B cell (primary cell): ENCODE results near the gene ALOX15. TPM values are rescaled to one million over a fixed set of nuclear protein-coding genes. Genes with fewer than 3 reads are reported as not detected.

Experiments used
- ATAC-seq: fragments of 200-7000 bp; cut with Tn5 transposase; one replicate; pipeline ENCODE4 v1.10.0; 2021; ENCODE audit warnings: low read depth, mild to moderate bottlenecking, moderate number of reproducible peaks, moderate library complexity
- CTCF ChIA-PET: fragments of 350-600 bp; sonication (Branson Sonifier 250); formaldehyde crosslinking; loops from one replicate; lab custom pipeline; 2021; ENCODE audit warnings: antibody characterized with exemption, inconsistent platforms; lab: Charles Lee
- POLR2A ChIA-PET: fragments of 350-600 bp; sonication (Branson Sonifier 250); formaldehyde crosslinking; loops from one replicate; lab custom pipeline; 2021; ENCODE audit warnings: antibody characterized with exemption; lab: Charles Lee
- DNase-seq: peaks from one replicate; pipeline ENCODE4 v3.0.0; 2013
- H2AFZ ChIP-seq: 2 replicates; pipeline ENCODE4 v1.6.1; 2012; ENCODE audit warnings: mild to moderate bottlenecking, low read depth, low read length; ENCODE audit not compliant: insufficient read depth, poor library complexity, severe bottlenecking
- H3K27ac ChIP-seq, 2 donors: 1 replicate in 1 of 2; 2 replicates in 1 of 2; pipeline ENCODE4 v1.5.1; 2012 to 2013; ENCODE audit warnings: low read length in 2 of 2, mild to moderate bottlenecking in 2 of 2, moderate library complexity in 1 of 2
- H3K27me3 ChIP-seq, 4 experiments: fragments of 200-600 bp in 1 of 4; sonication (generic) in 1 of 4; replicated peaks in 1 of 4; 1 replicate in 2 of 4; 2 replicates in 2 of 4; pipeline versions ENCODE4 v1.6.1 to v1.7.0; 2013 to 2016; ENCODE audit warnings: low read length in 3 of 4, mild to moderate bottlenecking in 2 of 4, mixed read lengths in 1 of 4, moderate library complexity in 1 of 4; ENCODE audit not compliant: insufficient read depth in 4 of 4, control insufficient read depth in 3 of 4; ENCODE audit errors: control extremely low read depth in 1 of 4
- H3K36me3 ChIP-seq, 2 experiments: replicated peaks in 1 of 2; 1 replicate in 1 of 2; 2 replicates in 1 of 2; pipeline versions ENCODE4 v1.6.1 to v1.7.1; 2013; ENCODE audit warnings: low read length in 1 of 2; ENCODE audit not compliant: insufficient read depth in 2 of 2, control insufficient read depth in 1 of 2; ENCODE audit errors: control extremely low read depth in 1 of 2, extremely low read depth in 1 of 2
- H3K4me1 ChIP-seq, 2 donors: fragments of 200-600 bp in 1 of 2; sonication (generic) in 1 of 2; 1 replicate in 1 of 2; 2 replicates in 1 of 2; pipeline versions ENCODE4 v1.5.1 to v1.6.1; 2013 to 2017; ENCODE audit warnings: low read length in 2 of 2; ENCODE audit not compliant: control insufficient read depth in 2 of 2, insufficient read depth in 2 of 2
- H3K4me2 ChIP-seq: replicated peaks from 2 replicates; pipeline ENCODE3; 2012; ENCODE audit warnings: mild to moderate bottlenecking, low read depth, low read length; ENCODE audit not compliant: poor library complexity, severe bottlenecking
- H3K4me3 ChIP-seq, 5 experiments: fragments of 200-600 bp in 1 of 5; sonication (generic) in 1 of 5; 1 replicate in 3 of 5; 2 replicates in 2 of 5; pipeline versions ENCODE4 v1.5.1 to v1.7.0; 2011 to 2016; ENCODE audit warnings: low read length in 4 of 5, mild to moderate bottlenecking in 4 of 5, low read depth in 2 of 5, control low read depth in 1 of 5, moderate library complexity in 1 of 5; ENCODE audit not compliant: insufficient read depth in 1 of 5; ENCODE audit errors: control extremely low read depth in 1 of 5, extremely low read depth in 1 of 5
- H3K79me2 ChIP-seq: fragments of 200-600 bp; sonication (generic); one replicate; pipeline ENCODE4 v1.6.0; 2016; ENCODE audit warnings: low read length; ENCODE audit not compliant: control insufficient read depth, insufficient read depth
- H3K9ac ChIP-seq: fragments of 200-600 bp; sonication (generic); 2 replicates; pipeline ENCODE4 v1.6.1; 2017; ENCODE audit warnings: mild to moderate bottlenecking, low read length, moderate library complexity
- H3K9me3 ChIP-seq, 3 donors: one replicate each; pipeline versions ENCODE4 v1.6.1 to v1.7.1; 2013; ENCODE audit warnings: low read length in 2 of 3; ENCODE audit not compliant: control insufficient read depth in 2 of 3, insufficient read depth in 1 of 3; ENCODE audit errors: control extremely low read depth in 1 of 3
- H4K20me1 ChIP-seq: 2 replicates; pipeline ENCODE4 v1.6.0; 2012; ENCODE audit warnings: mild to moderate bottlenecking, low read length; ENCODE audit not compliant: insufficient read depth, control insufficient read depth, poor library complexity, severe bottlenecking
- H3K27ac Mint-ChIP-seq: one replicate; pipeline ENCODE4 v1.8.0; 2021; ENCODE audit warnings: mixed read lengths
- H3K27me3 Mint-ChIP-seq: one replicate; pipeline ENCODE4 v1.8.0; 2021; ENCODE audit warnings: mixed read lengths
- H3K4me1 Mint-ChIP-seq: one replicate; pipeline ENCODE4 v1.8.0; 2021; ENCODE audit warnings: mixed read lengths
- H3K4me3 Mint-ChIP-seq: one replicate; pipeline ENCODE4 v1.8.0; 2021; ENCODE audit warnings: mixed read lengths
- H3K9me3 Mint-ChIP-seq: one replicate; pipeline ENCODE4 v1.8.0; 2022; ENCODE audit warnings: mixed read lengths; ENCODE audit not compliant: insufficient read depth
- EZH2 ChIP-seq: IDR thresholded peaks from 2 replicates; pipeline ENCODE4 v1.6.1; 2012; ENCODE audit warnings: borderline replicate concordance, low read depth, mild to moderate bottlenecking, moderate library complexity, low read length; ENCODE audit not compliant: insufficient read depth, poor library complexity, severe bottlenecking
- WGBS: methylation state at CpG from one replicate; pipeline ENCODE4 v1.1.5; 2013; ENCODE audit warnings: missing lambda C conversion rate; ENCODE audit not compliant: insufficient coverage; 5-methylcytosine and 5-hydroxymethylcytosine counted together
- intact Hi-C: fragments of 100-400 bp; cut with micrococcal nuclease; formaldehyde crosslinking; loops from one replicate; pipeline ENCODE4 v1.10.0; 2022
- polyA plus RNA-seq: library from polyadenylated mRNA; depleted of rRNA; stranded (reverse); fragments of >200 nt; gene quantifications from 2 replicates; pipeline ENCODE4 v1.2.3, GENCODE V29; 2012
- total RNA-seq, 2 donors: library from RNA; stranded (reverse); fragments of 120-200 nt in 1 of 2; gene quantifications; 1 replicate in 1 of 2; 2 replicates in 1 of 2; pipeline versions ENCODE4 v1.2.3 to v1.2.4, GENCODE V29; 2013 to 2022
- TF ChIP-seq, protein P1 (sequence below): fragments of 200-600 bp; IDR thresholded peaks from one replicate; pipeline ENCODE4 v1.8.0; 2022; ENCODE audit warnings: antibody characterized with exemption, mild to moderate bottlenecking

ALOX15 gene
- total and polyA plus RNA-seq, 2 donors (not counting 1 experiment from before 2014, with no cell fraction given) = 0.10 TPM; not detected in 1

DNA sequence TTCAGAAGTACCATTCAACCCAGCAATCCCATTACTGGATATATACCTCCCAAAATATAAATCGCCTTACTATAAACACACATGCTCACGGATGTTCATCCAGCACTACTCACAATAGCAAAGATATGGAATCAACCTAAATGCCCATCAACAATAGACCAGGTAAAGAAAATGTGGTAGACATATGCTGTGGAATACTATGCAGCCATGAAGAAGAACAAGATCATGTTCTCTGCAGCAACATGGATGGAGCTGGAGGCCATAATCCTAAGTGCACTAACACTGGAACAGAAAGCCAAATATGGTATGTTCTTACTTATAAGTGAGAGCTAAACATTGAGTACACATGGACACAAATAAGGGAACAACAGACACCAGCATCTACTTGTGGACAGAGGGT lies 7.8 kb downstream of the ALOX15 start:
- Histone ChIP-seq H3K27me3 (peaks cover 0 to 14% (median 2%) of the 10 kb centered on the region in 4 experiments), H3K4me1 (peaks cover 28 to 31% of the 10 kb centered on the region in 2 donors), H3K36me3 (no peaks in the 10 kb centered on the region), H3K27ac (no peak overlapping the region), H3K79me2 (no peaks in the 10 kb centered on the region), H3K9ac (no peak overlapping the region), H2AFZ (no peak overlapping the region), H3K9me3 (peaks cover 0 to 5% (median 0%) of the 10 kb centered on the region in 3 donors), H4K20me1 (no peaks in the 10 kb centered on the region), H3K4me3 (no peak overlapping the region), H3K4me2 (no peak overlapping the region)
- H3K27me3 Mint-ChIP-seq = peaks cover 4% of the 10 kb centered on the region
- no peaks in the 10 kb centered on the region for H3K9me3 Mint-ChIP-seq
- intact Hi-C loops = no loop called here
- DNase-seq (no peak), ATAC-seq (no peak)
- peaks cover 32% of the 10 kb centered on the region for H3K4me1 Mint-ChIP-seq
- TF ChIP-seq EZH2 = no peak
- TF ChIP-seq, protein P1, sequence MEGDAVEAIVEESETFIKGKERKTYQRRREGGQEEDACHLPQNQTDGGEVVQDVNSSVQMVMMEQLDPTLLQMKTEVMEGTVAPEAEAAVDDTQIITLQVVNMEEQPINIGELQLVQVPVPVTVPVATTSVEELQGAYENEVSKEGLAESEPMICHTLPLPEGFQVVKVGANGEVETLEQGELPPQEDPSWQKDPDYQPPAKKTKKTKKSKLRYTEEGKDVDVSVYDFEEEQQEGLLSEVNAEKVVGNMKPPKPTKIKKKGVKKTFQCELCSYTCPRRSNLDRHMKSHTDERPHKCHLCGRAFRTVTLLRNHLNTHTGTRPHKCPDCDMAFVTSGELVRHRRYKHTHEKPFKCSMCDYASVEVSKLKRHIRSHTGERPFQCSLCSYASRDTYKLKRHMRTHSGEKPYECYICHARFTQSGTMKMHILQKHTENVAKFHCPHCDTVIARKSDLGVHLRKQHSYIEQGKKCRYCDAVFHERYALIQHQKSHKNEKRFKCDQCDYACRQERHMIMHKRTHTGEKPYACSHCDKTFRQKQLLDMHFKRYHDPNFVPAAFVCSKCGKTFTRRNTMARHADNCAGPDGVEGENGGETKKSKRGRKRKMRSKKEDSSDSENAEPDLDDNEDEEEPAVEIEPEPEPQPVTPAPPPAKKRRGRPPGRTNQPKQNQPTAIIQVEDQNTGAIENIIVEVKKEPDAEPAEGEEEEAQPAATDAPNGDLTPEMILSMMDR = no peak
- no peak overlapping the region for H3K4me3 Mint-ChIP-seq
- WGBS = no CpG with 5 or more reads among the region's 2 CpGs
- H3K27ac Mint-ChIP-seq = peak overlapping the region; percentile 60
- POLR2A ChIA-PET = no interaction called here
- CTCF ChIA-PET = interaction anchor here (1.2 to 1.4 kb wide), 2 partner anchors 67 to 248 kb away, joined by 3 to 4 read pairs; no protein-coding TSS in a partner anchor

DNA sequence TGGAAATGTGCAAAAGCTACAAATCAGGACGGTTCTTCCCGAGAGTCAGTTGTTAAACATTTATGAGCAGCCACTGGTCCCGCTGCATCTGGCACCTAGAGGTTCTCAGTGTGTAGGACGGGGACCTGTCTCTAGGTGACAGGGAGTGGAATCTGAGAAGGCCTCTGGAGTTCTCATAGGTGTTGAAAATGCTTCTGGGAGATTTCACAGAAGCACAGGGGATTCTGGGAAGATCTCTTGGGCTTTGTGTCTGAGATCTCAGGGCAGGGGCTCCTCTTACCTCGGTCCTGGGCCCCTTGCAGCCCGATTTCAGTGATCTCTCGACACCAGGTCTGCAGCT lies 8.9 kb downstream of the ALOX15 start:
- Mint-ChIP-seq H3K27me3 (no peaks in the 10 kb centered on the region), H3K4me1 (peaks cover 29% of the 10 kb centered on the region), H3K9me3 (no peaks in the 10 kb centered on the region), H3K4me3 (no peak overlapping the region), H3K27ac (no peak overlapping the region)
- CTCF ChIA-PET = interaction anchor here (1.4 kb wide), 1 partner anchor 66 kb away, joined by 3 read pairs; no protein-coding TSS in a partner anchor
- ATAC-seq = no peak
- Histone ChIP-seq H3K9me3 (peaks cover 0 to 5% (median 0%) of the 10 kb centered on the region in 3 donors), H3K27ac (no peak overlapping the region), H3K9ac (no peak overlapping the region), H3K4me1 (peaks cover 25 to 28% of the 10 kb centered on the region in 2 donors), H3K4me3 (no peak overlapping the region), H4K20me1 (no peaks in the 10 kb centered on the region), H2AFZ (no peak overlapping the region), H3K36me3 (no peaks in the 10 kb centered on the region), H3K27me3 (peaks cover 0 to 6% (median 0%) of the 10 kb centered on the region in 4 experiments), H3K4me2 (no peak overlapping the region), H3K79me2 (no peaks in the 10 kb centered on the region)
- POLR2A ChIA-PET = no interaction called here
- WGBS = 93% methylated on average over 7 of the region's 7 CpGs
- TF ChIP-seq, protein P1 = no peak
- TF ChIP-seq EZH2 = no peak
- intact Hi-C loops = no loop called here
- DNase-seq = no peak
